Medulla oblongata (tissue), 1 donor: ENCODE measurements around the gene ADAT2.

ENCODE experiments used
- DNase-seq: peaks from one replicate; pipeline ENCODE4 v3.0.0-alpha.2; 2015; ENCODE audit errors: extremely low spot score

The ADAT2 gene

DNA sequence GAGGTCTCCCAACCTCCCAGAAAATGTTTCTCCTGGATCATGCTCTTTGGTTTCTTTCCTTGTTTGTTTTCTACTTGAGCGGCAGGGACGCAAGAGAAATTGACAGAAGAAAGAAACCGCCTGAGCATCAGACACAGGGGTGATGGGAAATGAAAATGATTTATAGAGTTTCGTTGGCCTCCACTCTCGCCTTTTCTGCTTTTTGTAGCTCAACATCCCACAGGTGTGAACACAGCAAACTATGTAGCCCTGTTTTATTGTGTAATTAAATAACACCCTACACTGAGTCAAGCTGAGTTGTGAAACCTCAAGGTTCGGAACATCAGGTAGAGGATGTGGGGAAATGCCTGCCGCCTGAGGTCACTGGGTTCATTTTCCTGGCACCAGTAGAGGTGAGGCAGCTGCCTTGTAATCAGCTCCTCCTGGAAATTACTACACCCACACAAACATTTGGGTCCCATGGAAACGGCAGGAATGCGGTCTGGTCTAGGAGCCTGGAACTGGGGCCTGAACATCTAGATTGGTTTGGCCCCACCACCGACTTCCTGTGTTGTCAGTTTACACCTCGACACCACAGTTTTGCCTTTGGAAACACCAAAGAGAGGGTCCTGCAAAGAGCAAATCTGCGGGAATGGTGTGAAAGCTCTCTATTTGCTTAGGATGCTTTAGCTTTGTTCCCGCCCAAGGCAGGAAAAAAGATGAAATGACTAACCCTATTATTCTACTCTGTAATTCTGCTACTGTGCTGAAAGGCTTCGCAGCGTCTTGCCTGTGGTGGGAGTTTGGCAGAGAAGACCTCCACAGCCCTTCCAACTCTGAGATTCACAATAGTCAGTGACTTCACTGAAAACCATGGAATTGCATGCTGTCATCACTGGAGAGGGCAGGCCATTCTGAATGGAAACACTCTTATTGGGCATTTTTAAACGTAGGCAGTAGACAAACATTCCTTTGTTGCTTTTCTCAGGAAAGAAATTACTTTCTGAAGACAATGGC is 53.0 kb downstream of the ADAT2 start:
- DNase-seq = no peak

DNA sequence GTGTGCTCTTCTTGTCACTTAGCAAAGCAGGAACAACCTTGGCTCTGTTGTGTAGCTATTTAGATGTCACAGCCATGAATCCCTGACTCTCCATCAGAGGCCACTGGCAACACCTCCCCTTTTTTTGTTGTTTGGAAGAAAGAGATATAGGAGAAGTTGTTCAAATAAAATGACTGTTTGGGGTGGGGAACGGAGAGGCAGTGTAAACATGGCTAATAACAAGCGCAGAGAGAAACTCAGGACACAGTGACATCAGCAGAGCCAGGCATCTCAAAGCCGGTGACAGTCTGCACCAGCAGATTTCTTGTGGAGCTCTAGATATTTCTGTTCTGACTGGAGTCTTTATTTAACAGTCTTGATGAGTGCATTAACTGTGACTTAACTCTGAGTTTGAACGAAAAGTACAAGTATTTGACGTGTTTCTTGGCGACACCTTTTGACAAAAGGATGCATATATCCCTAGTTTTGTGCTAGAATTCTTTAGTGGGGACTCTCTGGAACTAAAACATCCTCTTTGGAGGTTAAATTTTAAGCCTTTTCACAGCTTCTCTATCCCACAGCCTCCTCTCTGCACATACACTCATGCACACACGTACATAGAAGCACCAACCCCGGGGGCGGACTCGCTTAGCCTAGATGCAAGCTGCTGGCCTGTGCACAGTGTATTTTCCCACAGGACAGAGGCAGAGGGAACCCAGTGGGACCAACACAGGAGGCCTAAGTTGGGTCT is 53.8 kb downstream of the ADAT2 start:
- no peak for DNase-seq

DNA sequence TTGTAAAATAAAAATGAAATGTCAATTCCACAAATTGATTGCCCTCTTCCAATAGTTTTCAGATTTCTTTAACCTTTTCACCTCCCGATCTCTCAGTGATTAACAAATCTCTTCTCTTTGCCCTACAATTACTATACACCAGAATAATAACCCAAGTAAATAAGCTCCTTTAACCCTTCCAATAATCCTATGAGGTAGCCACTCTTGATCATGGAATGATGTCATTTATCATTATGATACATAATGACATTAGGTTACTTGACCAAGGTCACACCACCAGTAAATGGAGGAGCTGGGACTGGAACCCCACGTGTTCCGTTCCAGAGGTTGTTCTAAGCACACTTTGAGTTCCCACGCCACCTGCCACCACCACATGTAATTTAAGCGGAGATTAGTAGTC is 54.8 kb downstream of the ADAT2 start:
- DNase-seq = no peak

DNA sequence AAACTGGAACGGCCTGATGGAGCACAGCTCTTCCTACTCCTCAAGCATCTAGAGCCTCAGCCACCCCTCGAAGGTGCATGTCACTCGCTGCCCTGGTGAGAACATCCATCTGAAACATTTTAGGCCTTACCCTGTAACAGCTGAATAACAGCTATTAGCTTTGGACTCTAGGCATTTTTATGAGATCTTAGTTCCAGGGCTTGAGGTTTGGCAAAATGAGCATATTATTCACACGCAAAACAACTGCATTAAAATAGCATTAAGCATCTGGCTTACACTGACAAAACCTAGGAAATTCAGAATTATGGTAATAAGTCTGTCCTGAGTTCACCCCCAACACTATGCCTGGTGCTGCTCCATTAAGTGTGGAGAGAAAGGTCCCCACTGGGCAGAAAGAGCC is 56.1 kb downstream of the ADAT2 start:
- DNase-seq = no peak

DNA sequence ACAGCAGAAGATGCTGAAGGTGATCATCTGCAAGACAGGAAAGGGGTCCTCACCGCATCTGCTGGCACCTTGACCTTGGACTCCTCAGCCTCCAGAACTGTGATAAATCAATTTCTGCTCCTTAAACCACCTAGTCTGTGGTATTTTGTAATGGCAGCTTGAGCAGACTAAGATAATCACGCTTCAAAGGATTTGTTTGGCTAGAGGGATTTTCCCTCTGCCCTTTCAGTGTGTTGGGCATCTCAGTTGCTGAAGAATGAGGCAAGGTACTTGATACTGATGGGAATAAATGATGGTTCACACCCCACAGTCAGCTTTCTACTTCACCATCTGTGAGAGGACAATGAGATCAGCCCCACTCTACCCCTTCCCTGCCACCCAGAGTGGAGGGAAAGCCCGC is 60.2 kb downstream of the ADAT2 start:
- DNase-seq = no peak

DNA sequence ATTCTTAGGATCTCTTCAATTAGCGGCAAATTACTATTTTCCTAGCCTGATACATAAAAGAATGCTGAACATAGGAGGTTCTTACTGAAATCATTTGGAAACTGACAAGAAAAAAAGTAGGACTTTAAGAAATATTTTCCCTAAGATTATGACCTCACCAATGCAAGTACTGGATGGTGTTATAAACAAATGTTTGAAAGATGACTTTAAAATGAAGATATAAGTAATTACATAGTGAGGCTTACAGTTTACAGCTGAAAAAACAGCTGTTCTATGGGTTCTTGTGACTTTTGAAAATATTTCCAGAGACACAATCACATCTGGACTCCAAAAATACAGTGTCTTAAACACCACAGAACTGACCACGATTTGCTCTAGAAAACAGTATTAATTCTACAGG is 64.9 kb downstream of the ADAT2 start:
- DNase-seq = no peak

DNA sequence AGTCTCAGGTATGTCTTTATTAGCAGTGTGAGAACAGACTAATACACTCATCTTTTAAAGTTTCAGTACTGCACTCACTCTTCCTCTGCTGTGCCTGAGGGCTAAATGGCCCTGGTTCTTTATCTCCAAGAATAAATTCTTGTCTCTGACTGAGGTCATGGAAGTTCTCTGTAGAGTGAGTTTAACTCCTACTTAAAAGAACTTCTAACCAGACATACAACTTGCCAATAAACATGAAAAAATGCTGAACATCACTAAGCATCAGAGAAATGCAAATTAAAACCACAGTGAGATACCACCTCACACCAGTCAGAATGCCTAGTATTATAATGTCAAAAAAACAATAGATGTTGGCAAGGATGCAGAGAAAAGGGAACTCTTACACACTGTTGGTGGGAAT is 73.6 kb downstream of the ADAT2 start:
- no peak for DNase-seq

DNA sequence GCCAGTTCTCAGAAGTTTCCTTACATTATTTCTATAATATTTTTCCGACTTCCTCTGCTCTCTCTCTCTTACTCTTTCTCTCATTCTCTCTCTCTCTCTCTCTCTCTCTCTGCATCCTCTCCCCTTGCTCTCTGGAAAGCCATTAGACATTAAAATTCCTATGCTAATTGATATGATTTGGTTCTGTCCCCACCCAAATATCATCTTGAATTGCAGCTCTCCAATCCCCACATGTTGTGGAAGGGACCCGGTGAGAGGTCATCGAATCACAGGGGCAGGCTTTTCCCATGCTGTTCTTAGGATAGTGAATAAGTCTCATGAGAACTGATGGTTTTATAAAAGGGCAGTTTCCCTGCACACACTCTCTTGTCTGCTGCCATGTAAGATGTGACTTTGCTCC is 74.1 kb downstream of the ADAT2 start:
- DNase-seq = no peak

DNA sequence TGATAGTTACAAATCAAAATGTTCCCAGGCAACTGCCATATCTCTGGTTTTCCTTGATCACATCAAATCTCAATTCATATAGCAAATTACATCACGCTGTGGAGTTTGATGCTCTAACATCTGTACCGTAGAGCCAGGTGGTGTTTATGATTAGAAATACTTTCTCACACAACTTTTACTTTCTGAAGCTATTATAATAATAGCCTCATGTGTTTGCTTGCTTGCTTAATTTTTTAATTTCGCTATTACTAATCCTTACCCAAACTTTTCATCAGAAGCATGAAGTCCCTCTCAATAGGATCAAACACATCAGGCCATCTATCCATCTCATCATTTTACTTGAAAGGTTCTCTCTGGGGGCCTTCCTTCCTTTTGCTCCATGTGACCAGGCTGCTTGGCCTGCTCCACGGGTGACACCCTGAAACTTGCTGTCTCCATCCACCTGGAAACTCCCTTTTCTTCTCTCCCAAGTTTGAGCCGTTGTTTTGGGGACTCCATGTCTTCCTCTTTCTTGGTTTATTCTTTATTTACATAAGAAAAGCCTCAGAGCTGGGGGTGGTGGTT is 75.4 kb downstream of the ADAT2 start:
- no peak for DNase-seq

DNA sequence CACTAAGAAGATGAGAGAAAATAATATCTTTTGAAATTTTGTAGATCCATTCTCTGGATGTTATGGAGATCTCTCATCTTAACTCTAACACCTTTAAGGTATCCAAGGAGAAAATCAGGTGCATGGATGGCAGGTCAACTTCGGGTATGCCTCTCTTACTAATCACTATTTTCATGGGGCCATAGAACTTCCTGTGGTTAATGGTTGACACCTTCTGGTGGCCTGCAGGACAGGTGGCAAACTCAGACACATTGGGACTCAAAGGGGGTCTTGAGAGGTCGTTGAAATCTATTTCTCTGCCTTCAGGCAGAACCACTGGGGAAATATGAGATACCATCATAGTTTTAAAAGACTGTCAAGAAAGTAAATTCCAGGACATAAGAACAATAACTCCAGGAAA is 76.5 kb downstream of the ADAT2 start:
- no peak for DNase-seq
